Calu3 (cell line): ENCODE results near the gene TMEM234. TPM values are rescaled to one million over a fixed set of nuclear protein-coding genes. Genes with fewer than 3 reads are reported as not detected.

ENCODE experiments used
- BruUV-seq: library from RNA; stranded (reverse); fragments of 400-500 nt; replicated peaks from 2 replicates; lab custom pipeline; 2021; lab: Mats Ljungman, UMichigan
- CTCF ChIA-PET: fragments of 300-600 bp; sonication (Branson Sonifier 250); formaldehyde crosslinking; loops from one replicate; lab custom pipeline; 2022; ENCODE audit warnings: antibody characterized with exemption; lab: Charles Lee
- DNase-seq: peaks from one replicate; pipeline ENCODE4 v3.0.0; 2022
- H3K27ac Mint-ChIP-seq: one replicate; pipeline ENCODE4 v1.8.0; 2022; ENCODE audit warnings: mixed read lengths; ENCODE audit not compliant: unreplicated experiment
- H3K27me3 Mint-ChIP-seq: one replicate; pipeline ENCODE4 v1.8.0; 2022; ENCODE audit warnings: mixed read lengths; ENCODE audit not compliant: unreplicated experiment
- H3K36me3 Mint-ChIP-seq: one replicate; pipeline ENCODE4 v1.8.0; 2022; ENCODE audit warnings: mild to moderate bottlenecking, moderate library complexity, mixed read lengths; ENCODE audit not compliant: insufficient read depth, unreplicated experiment
- H3K4me1 Mint-ChIP-seq: one replicate; pipeline ENCODE4 v1.8.0; 2022; ENCODE audit warnings: mild to moderate bottlenecking, low read depth, mixed read lengths; ENCODE audit not compliant: unreplicated experiment
- H3K4me3 Mint-ChIP-seq: one replicate; pipeline ENCODE4 v1.8.0; 2022; ENCODE audit warnings: mild to moderate bottlenecking, low read depth, moderate library complexity, mixed read lengths; ENCODE audit not compliant: unreplicated experiment
- H3K9me3 Mint-ChIP-seq: one replicate; pipeline ENCODE4 v1.8.0; 2022; ENCODE audit warnings: low read depth, mixed read lengths; ENCODE audit not compliant: unreplicated experiment
- intact Hi-C: fragments of 100-400 bp; cut with micrococcal nuclease; formaldehyde crosslinking; loops from one replicate; pipeline ENCODE4 v1.10.0; 2022; ENCODE audit not compliant: unreplicated experiment
- total RNA-seq: library from RNA; stranded (reverse); gene quantifications from 2 replicates; pipeline ENCODE4 v1.2.3, GENCODE V29; 2022
- TF ChIP-seq, protein P1 (sequence below): fragments of 200-600 bp; IDR thresholded peaks from one replicate; pipeline ENCODE4 v1.8.0; 2022; ENCODE audit warnings: antibody characterized with exemption; ENCODE audit not compliant: unreplicated experiment

TMEM234 gene
- total RNA-seq, 1 experiment from 2014 or later = 35.5 TPM

DNA sequence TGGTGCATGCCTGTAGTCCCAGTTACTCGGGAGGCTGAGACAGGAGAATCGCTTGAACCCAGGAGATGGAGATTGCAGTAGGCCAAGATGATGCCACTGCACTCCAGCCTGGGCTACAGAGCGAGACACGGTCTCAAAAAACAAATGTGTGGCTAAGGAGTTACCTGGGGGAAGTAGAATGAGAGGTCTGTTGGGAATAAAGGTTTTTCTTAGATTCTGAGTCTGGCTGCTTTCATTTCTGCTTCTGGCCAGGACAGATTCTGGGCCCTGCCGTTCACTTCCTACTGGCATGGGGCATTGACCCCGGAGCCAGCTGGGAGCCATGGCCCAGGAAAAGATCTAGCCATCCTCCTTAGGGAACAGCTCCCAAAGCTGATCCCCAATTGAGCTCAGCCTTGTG, 13.7 kb downstream of the TMEM234 start:
- BruUV-seq = no TSS peak
- H3K4me1 Mint-ChIP-seq = peaks cover 10% of the 10 kb centered on the region

DNA sequence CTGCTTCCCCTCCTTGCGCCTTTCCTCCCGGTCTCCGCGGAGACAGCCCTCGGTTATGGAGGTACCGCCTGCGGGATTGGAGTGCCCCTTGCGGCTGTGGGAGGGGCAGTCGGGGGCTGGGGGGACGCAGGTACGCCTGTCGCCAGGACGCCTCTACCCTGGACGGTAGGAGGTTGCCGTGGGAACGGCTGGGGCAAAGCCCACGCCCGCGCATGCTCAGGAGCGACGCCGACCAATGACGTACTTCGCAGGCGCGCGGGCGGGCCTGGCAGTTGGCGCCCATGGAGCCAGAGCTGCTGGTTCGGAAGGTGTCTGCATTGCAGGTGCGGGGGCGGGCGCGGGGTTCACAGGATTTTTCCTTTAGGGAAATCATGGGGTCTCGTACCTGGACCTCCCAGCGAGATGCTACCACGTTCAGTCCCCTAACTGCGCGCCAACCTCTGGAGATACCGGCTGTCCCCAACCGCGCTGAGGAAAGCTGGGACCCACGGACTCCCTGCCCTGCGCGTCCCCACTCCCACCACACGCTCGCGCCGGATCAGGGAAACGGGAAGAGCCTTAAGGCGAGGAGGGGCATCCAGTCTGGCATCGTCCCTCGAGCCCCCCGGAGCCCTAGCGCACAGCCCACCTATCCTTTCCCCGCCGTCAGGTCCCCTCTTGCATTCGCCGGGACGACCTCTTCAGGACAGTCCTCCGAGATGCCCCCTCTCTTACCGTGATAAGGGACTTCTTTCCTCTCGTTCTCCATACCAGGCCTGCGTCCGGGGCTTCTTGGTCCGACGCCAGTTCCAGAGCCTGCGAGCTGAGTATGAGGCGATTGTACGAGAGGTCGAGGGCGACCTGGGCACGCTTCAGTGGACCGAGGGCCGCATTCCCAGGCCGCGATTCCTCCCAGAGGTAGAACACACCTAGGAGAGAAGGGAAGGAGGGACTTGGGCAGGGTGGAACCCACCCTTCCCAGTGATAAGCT, 16.5 kb downstream of the TMEM234 start, which contains the start of gene IQCC:
IQCC (plus strand) TSS at position 271 of the 970 bp plus-strand sequence; CDS start at position 282, 11 bp downstream.
- intact Hi-C loops = no loop called here
- CTCF ChIA-PET = interaction anchor here (0.6 to 0.9 kb wide), 3 partner anchors 9 to 39 kb away, joined by 3 to 4 read pairs (median 3); no protein-coding TSS in a partner anchor
- BruUV-seq = TSS peak; percentile 87

More for the DNA sequence above, 13.7 kb downstream of the TMEM234 start:
- Mint-ChIP-seq H3K27me3 (no peaks in the 10 kb centered on the region), H3K36me3 (peaks cover 69% of the 10 kb centered on the region), H3K27ac (peak overlapping the region; percentile 72), H3K4me3 (no peak overlapping the region), H3K9me3 (no peaks in the 10 kb centered on the region)
- intact Hi-C loops = no loop called here
- TF ChIP-seq, protein P1, sequence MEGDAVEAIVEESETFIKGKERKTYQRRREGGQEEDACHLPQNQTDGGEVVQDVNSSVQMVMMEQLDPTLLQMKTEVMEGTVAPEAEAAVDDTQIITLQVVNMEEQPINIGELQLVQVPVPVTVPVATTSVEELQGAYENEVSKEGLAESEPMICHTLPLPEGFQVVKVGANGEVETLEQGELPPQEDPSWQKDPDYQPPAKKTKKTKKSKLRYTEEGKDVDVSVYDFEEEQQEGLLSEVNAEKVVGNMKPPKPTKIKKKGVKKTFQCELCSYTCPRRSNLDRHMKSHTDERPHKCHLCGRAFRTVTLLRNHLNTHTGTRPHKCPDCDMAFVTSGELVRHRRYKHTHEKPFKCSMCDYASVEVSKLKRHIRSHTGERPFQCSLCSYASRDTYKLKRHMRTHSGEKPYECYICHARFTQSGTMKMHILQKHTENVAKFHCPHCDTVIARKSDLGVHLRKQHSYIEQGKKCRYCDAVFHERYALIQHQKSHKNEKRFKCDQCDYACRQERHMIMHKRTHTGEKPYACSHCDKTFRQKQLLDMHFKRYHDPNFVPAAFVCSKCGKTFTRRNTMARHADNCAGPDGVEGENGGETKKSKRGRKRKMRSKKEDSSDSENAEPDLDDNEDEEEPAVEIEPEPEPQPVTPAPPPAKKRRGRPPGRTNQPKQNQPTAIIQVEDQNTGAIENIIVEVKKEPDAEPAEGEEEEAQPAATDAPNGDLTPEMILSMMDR = no peak
- CTCF ChIA-PET = no interaction called here
- no peak for DNase-seq

DNA sequence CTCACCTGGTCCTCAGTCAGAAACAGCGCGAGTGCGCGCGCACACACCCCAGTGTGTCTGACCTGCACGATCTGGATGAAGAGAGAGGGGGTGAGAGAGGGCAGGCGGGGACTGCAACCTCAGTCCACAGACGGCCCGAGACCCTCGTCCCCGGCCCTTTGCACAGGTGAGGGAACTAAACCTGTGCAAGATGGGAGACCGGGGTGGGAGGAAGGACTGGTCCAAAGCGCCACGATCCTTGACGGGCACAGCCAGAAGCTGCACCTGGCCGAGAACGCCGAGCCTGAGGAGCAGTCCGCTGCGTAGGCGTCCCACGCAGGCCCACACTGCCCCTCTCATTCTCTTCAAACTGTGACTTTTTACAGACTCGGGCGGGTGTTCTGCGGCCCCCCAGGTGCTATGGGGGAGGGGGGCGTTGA, 17.2 kb downstream of the TMEM234 start:
- no TSS peak for BruUV-seq
- no peaks in the 10 kb centered on the region for H3K27me3 Mint-ChIP-seq

More for the DNA sequence above, 16.5 kb downstream of the TMEM234 start, which contains the start of gene IQCC:
- peaks cover 63% of the 10 kb centered on the region for H3K36me3 Mint-ChIP-seq
- peak within 1 kb of the TSS; percentile 86 for H3K27ac Mint-ChIP-seq
- H3K4me3 Mint-ChIP-seq = peak within 1 kb of the TSS; percentile 86
- TF ChIP-seq, protein P1 = no peak
- peaks cover 19% of the 10 kb centered on the region for H3K4me1 Mint-ChIP-seq
- no peaks in the 10 kb centered on the region for H3K27me3 Mint-ChIP-seq
- H3K9me3 Mint-ChIP-seq = no peaks in the 10 kb centered on the region
- peak; percentile 93 for DNase-seq

More for the DNA sequence above, 17.2 kb downstream of the TMEM234 start:
- Mint-ChIP-seq H3K4me1 (peaks cover 25% of the 10 kb centered on the region), H3K36me3 (peaks cover 70% of the 10 kb centered on the region), H3K9me3 (no peaks in the 10 kb centered on the region), H3K27ac (peak overlapping the region; percentile 86), H3K4me3 (peak overlapping the region; percentile 86)
- CTCF ChIA-PET = interaction anchor here (0.6 to 0.7 kb wide), 2 partner anchors 27 to 142 kb away, joined by 3 read pairs; no protein-coding TSS in a partner anchor
- intact Hi-C loops = no loop called here
- DNase-seq = peak; percentile 13
- TF ChIP-seq, protein P1 = no peak
